ENCODE data around the gene GFRAL.
"Not testable (repeated sequence)": the region's sequence is repeated elsewhere in the genome, so short reads cannot be mapped to it uniquely, and the experiment has no call there.

The GFRAL gene, protein sequence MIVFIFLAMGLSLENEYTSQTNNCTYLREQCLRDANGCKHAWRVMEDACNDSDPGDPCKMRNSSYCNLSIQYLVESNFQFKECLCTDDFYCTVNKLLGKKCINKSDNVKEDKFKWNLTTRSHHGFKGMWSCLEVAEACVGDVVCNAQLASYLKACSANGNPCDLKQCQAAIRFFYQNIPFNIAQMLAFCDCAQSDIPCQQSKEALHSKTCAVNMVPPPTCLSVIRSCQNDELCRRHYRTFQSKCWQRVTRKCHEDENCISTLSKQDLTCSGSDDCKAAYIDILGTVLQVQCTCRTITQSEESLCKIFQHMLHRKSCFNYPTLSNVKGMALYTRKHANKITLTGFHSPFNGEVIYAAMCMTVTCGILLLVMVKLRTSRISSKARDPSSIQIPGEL

DNA sequence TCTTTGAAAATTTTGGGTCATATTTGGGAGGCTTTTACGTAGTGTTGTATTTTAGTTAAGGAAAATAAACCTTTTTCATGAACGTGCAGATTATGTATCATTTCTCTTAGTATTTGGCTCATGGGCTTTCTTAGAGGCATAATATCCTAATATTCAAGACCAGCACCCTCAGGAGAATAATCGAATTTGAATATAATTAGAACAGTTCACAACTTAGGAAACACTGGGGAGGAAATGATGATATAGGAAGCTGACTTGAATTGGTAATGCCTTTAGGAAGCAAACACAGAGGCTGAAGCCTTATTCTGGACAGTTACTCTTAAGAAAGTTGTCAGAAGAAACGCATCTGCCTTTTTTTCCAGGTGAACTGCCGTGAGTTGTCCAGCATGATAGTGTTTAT, at the start of gene GFRAL:
TSS of gene GFRAL (plus strand) at position 301 of the 400 bp plus-strand sequence. CDS start at position 387, 86 bp downstream.
- DNase-seq (ENCODE audit: low read depth in 2 of 2) = no peak

DNA sequence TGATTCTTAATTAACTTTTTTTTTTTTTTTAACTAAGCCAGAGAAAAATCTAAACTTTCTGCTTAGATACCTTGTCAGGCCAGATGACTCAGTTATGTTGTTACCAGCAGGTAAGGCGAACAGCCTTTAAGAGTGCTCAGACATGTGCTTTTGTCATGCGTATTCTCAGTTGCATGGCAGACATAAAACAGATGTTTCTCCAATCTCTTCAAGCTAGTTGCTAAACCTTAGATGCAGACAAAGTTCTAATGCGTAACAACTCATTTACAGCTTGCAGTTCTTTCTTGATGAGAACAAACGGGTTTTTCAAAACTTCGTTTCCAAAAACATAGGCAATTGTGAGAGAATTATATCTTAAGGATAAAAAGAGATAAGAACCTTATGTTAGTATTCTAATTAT, 49.6 kb upstream of the GFRAL start:
- no peak for DNase-seq (ENCODE audit: low read depth in 2 of 2)

DNA sequence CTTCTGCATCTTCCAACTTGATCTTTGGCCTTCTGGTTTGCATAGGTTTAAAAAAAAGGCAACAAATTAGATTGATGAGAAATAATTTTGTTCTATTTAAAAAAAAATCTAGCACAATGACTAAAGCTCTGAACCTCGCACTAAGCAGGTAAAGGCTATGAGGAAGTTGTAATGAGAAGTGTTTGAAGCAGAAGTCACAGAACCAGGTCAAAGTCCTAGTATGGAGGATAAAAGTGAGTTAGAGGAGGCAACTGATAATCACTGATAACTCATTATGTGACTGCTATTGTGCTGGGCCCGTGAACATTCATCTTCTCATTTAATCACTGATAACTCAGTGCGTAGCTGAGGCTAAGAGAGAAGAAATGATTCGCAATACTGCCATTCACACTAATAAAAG, 46.1 kb upstream of the GFRAL start:
- DNase-seq (ENCODE audit: low read depth in 2 of 2) = no peak

DNA sequence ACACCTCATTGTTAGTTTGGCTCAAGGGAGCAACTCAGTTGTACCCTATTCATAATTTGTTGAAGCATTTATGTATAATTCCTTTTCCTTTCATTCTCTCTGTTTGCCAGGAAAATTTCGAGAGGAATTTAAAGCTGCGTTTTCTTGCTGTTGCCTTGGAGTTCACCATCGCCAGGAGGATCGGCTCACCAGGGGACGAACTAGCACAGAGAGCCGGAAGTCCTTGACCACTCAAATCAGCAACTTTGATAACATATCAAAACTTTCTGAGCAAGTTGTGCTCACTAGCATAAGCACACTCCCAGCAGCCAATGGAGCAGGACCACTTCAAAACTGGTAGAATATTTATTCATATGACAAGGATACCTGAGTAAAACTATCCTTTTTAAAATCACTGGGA, 45.2 kb upstream of the GFRAL start:
- DNase-seq (ENCODE audit: low read depth in 2 of 2) = no peak

DNA sequence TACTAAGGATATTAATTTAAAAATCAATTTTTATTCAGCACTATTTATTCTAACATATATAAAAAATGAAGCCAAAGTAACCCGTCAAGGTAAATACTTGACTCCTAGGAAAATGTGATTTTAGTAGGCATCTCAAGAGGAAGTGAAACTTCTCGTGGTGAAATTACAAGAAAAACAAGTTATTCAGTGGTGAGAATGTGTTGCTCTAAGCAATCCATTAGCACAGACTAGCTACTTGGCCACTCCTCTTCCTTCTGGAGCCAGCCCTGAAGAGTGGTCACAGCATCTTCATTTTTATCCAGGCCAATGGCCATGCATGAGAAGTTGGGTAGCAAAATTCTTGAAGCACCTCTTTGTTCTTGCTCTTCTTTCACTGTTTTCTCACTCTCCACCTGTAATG, 40.4 kb upstream of the GFRAL start:
- DNase-seq (ENCODE audit: low read depth in 2 of 2) = no peak

DNA sequence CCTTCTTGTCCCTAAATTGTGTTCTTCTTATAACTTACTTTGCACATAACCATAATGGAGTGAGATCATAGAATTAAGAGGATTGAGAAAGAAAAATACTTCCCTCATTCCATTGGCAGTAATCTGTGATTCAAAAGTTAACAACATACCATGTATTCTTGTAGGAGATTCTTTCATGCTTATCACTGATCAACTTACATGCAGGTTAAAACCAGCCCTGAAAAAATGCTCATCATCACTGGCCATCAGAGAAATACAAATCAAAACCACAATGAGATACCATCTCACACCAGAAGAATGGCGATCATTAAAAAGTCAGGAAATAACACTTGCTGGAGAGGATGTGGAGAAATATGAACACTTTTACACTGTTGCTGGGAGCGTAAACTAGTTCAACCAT, 36.5 kb upstream of the GFRAL start:
- no peak for DNase-seq (ENCODE audit: low read depth in 2 of 2)

DNA sequence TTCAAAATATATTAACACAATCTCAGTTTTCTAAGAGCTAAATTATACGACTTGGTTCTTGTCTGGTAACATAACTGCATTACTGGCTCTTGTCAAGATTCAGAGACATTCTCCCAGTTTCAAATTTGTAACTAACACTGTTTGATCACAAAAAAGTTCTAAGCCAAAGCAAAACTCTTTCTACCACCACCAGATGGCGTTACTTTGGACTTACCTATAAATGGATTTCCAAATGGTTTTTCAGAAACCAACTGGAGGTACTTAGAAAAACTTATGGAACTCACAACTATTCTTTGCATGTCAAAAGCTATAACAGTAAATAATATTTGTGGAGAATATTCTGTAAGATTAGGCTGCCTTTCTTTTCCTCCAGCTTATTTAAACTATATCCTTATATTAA, 34.2 kb upstream of the GFRAL start:
- DNase-seq (ENCODE audit: low read depth in 2 of 2) = no peak

DNA sequence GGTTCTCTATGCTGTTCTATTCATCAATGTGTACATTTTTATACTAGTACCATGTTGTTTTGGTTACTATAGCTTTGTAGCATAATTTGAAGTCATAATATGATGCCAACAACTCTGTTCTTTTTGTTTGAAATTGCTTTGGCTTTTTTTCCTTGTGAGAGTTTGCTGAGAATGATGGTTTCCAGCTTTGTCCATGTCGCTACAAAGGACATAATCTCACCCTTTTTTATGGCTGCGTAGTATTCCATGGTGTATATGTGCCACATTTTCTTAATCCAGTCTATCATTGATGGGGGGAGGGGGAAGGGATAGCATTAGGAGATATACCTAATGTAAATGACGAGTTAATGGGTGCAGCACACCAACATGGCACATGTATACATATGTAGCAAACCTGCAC, 30.1 kb upstream of the GFRAL start:
- not testable (repeated sequence) for DNase-seq (ENCODE audit: low read depth in 2 of 2)

DNA sequence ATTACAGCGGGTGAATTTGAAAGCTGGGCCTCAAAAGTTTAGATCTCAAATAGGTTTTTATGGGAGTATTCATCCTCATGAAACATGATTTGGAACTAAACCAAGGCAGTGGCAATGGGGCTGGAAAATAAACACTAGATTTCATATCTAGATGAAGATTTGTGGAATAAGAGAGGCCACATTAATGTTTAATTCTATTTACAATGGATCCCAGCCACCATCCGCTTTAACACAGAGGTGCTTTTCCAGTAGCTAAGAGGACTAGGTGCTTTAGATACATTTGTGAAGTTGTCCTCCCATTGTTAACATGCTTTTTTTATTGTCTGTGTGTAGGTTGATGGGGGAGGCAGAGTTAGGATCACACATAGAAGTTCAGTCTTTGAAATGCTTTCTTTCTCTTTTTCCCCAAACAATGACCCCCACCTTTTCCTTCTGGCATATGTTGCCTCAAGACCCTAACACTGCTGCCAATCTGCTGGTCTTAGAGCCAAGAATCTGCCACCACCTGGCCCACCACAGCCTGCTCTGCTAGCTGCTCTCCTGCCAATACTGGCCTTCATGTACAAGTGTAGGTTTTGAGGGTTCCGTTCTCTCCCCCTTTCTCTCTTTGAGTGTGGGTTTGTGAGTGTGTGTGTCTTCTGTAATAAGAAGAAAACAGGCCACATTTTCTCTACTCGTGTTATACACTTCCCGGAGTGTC, 27.8 kb upstream of the GFRAL start:
- no peak for DNase-seq (ENCODE audit: low read depth in 2 of 2)

DNA sequence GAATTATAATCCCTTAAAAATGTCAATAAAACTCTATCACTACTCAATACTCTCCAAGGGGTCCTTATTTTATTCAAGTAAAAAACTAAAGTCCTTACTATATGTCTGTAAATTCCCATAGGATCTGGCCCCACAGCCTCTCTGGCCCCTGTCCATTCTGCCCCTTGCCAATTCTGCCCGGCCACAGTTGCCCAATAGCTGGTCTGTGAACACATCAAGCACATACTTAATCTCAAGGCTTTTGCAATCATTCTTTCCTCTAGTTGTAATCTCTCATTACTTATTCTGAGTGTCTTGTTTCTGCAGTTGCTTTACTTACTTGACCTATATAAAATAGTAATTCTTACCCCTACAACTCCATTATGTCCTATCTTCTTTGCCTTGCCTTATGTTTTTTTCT, 22.5 kb upstream of the GFRAL start:
- DNase-seq (ENCODE audit: low read depth in 2 of 2) = no peak

DNA sequence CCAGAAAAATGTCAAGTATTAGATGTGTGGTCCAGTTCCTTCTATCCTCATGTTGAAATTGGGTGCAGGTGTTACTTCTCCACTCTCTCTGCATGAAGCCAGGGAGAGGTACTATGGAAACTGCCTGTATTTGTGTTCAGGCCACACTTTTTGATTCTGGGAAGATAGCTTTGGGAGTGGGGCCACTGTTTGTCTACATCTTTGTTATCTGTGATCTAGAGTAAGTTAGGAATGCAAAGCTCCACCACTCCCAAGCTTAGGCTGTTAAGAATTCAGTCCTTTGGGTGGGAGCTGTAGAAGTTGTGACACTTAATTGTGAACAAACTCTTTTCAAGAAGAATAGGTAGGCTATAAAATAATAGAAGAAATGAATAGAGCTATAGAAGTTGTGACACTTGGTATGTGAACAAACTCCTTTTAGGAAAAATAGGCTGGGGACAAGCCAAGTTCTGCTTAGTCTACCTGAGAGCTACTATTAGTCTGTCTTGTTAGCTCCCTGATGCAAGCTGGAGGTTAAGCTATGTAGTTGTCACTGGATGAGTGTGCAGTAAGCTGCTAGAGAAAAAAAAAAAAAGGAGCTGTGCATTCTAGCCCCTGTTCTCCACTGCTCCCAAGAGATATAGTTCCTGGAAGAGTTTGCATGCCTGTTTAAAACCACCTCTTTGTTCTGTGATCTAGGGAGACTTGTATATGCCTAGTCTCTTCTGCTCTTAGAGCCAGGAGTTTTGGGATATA, 7.1 kb upstream of the GFRAL start:
- no peak for DNase-seq (ENCODE audit: low read depth in 2 of 2)

DNA sequence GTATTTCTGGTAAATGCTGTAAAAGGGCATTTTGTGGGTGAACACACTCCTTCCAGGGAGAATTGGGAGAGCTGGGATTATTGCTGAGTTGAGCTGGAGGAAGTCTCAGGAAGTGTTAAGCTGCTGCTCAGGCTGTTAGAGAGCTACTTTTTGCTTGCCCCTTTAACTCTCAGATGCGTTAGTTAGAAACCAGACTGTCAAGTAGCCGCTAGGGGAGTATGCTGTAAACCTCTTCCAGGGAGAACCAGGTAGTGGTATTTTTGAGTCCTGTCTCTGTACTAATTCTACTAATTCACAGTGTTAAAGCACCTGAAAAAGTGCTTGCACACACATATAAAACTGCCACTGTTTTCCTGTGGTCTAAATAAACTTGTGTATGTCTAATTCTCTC, 6.6 kb upstream of the GFRAL start:
- DNase-seq (ENCODE audit: low read depth in 2 of 2) = no peak

DNA sequence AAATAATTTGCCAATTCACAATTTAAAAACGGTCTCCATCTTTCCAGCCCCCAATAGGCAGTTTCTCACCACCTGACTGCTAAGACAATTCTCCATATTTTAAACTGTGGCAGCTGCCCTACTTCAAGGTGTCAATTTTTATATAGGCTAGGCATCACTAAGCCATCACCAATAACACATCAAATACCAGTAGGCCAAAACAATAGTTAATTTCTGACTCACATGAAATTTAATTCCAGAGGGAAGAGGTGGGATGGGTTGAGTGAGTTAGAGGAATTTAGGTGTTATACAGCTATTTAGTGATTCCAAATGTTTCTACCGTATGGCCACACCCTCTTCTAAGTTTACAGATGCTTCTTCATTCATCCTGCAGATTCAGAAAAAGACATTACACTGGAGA, 49.9 kb downstream of the GFRAL start:
- no peak for DNase-seq (ENCODE audit: low read depth in 2 of 2)

DNA sequence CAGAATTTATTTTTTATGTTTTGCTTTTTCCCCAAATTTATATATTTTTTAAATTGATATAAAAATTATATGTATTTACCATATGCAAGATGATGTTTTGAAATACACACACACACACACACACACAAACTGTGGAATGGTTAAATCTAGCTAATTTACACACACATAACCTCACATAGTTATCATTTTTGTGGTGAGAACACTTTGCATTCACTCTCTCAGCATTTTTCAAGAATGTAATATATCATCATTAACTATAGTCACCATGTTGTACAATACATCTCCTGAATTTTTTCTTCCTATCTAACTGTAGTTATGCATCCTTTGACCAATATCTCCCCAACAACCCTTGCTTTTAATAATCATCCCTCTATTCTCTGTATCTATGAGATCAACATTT, 52.2 kb downstream of the GFRAL start:
- no peak for DNase-seq (ENCODE audit: low read depth in 2 of 2)

DNA sequence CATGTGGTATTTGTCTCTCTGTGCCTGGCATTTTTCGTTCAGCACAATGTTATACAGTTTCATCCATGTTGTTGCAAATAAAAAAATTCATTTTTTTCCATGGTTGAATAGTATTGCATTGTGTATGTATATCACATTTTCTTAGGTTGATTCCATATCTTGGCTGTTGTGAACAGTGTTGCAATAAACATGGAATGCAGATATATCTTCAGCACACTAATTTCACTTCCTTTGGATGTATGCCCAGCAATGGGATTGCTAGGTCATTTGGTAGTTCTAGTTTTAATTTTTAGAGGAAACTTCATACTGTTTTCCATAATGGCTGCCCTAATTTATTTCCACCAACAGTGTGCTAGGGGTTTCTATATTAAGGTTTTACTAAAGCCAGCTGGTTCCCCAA, 52.6 kb downstream of the GFRAL start:
- no peak for DNase-seq (ENCODE audit: low read depth in 2 of 2)

DNA sequence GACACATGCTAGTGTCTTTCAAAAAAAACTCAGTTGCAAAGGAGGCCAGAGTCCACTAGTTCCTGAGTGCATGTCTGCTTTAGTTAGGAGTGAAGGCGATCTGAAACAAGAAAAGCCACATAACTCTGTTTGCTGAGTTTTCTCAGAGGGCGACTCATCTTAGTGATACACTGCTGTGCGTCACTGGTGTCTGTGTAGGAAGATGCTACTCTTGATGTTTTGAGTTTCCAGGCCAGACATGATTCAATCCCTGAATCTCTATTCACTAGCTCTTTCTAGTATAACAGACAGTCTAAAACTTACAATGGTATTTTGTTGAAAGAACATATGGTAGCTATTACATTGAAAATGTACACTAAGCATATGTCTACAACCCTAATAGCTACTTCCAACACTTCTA, 60.9 kb downstream of the GFRAL start:
- DNase-seq (ENCODE audit: low read depth in 2 of 2) = no peak

DNA sequence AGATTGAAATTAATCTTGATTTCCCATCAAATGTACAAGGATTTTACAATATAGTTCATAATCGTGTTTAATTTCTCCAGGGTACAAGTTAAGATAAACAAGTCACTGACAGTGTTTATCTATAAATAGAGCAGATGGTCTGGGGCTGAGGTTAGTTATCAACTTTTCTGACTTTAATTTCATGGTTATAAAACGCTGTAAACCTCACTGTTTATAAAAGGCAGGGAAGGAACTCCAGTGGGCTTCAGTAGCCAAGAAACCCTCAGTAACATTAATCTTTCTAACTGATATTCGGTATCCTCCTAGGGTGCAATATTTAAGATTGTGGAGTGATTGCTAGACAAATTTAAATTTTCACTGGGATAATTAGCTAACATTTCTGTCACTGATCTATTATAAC, 68.6 kb downstream of the GFRAL start:
- no peak for DNase-seq (ENCODE audit: low read depth in 2 of 2)

DNA sequence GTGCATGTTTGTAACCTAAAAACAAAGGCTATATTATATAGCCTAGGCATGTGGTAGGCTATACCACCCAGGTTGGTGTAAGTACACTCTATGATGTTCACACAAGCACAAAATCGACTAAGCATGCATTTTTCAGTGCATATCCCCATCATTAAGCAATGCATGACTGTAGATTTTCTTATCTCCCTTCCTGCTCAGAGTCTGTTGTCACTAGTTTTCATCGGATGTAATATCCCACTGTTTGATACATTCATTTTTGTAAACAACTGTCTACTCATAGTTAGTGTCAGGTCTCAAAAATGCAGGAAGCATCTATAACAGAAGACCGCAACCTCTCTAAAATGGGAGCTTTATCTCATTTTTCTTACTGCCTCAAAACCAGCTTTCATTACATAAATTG, 70.7 kb downstream of the GFRAL start:
- DNase-seq (ENCODE audit: low read depth in 2 of 2) = no peak

DNA sequence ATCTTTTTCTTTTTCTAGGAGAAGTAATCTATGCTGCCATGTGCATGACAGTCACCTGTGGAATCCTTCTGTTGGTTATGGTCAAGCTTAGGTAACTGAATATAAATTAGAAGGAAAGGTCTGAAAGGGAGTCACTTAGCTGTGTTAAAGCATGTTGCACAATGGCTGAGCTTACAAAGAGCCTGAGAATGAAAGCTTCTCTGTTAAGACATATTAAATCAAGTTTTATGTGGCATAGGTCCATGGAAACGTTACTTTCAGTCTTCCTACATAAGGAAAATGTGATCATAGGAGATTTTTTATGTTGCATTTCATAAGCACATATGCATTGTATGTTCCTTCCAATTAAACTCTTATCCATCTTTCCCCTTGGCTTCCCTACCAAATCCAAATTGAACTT, 72.1 kb downstream of the GFRAL start:
- no peak for DNase-seq (ENCODE audit: low read depth in 2 of 2)

DNA sequence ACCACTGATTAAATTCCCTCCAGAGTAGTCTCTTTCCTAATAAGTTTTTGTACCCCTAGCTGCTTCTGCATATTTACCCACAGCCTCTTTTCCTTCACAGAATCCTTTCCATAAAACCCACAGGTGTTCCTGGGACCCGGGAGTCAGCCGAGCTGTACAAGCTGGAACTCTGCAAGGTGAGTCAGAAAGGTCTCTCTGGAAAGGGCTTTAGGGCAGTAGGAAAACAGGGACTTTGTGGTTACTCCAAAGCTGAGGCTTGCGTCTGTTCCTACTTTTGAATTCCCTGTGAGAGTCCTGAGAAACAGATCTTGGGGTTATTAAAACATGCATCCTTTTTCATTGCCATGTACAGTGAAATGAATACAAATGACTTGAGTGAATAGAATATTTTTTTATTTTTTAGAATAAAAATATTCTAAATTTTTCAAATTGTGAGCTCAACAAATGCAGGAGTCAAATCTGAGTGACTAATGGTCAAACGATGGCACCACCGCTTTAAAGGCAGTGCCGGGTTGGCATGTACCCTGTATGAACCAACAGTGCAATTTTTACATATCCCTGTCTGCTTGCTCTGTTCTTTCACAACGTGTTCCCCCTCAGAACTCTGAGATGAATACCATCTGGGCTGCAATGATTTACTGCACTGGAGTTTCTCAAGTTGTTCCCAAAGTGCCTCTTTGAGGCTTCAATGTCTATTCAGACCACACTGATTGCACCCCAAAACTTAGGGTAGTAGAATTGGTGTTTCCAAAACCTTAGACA, 78.4 kb downstream of the GFRAL start:
- no peak for DNase-seq (ENCODE audit: low read depth in 2 of 2)

DNA sequence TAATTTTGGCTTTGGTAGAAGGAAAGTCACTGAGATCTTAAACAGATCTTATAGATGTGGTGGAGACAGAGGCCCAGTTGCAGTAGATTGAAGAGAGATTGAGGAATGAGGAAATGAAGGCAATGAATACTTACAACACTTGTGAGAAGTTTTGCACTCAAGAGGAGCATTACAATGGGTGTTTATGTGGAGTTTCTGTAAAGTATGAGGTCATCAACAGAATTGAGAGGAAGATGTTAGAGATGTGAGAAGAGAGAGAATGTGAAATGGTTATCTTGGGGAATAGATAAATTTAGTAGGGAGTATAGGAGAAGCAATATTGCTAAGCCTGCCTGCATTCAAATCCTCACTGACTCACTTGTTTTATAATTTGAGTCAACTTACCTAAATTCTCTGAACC, 83.4 kb downstream of the GFRAL start:
- no peak for DNase-seq (ENCODE audit: low read depth in 2 of 2)

DNA sequence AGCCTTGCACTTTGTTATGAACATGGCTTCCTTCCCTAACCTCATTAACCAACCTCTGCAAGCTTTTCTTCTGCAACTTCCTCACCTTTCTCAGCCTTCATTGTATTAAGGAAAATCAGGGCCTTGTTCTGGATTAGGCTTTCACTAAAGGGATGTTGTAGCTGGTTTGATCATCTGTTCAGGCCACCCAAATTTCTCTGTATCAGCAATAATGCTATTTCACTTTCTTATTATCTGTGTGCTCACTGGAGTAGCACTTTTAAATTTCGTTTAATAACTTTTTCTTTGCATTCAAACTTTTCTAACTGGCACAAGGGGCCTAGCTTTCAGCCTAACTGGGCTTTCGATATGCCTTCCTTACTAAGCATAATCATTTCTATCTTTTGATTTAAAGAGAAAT, 96.7 kb downstream of the GFRAL start:
- no peak for DNase-seq (ENCODE audit: low read depth in 2 of 2)

All from stimulated activated CD8-positive, alpha-beta memory T cell treated with anti-CD3 and anti-CD28 coated beads, Interleukin-7, amount 100 ng/mL, for 1 hour (primary cell).